ENCODE measurements around the gene NOVA1.

NOVA1 gene

GRCh38 chr14:26404927-26405326 lies 192.9 kb downstream of the NOVA1 start:
- Histone ChIP-seq H3K9me3 (ENCODE audit: control insufficient read depth, low read length) (no peaks in the 10 kb centered on the region), H2AFZ (no peak overlapping the region), H3K27me3 (ENCODE audit: control insufficient read depth, insufficient read depth, low read length) (no peaks in the 10 kb centered on the region), H3K79me2 (no peaks in the 10 kb centered on the region), H3K4me2 (ENCODE audit: low read length) (no peak overlapping the region), H3K27ac (no peak overlapping the region), H3K9ac (no peak overlapping the region), H3K36me3 (ENCODE audit: control insufficient read depth, insufficient read depth, low read length) (no peaks in the 10 kb centered on the region), H3K4me1 (peaks cover 8% of the 10 kb centered on the region), H3K4me3 (ENCODE audit: low read depth, low read length) (no peak overlapping the region)
- no peak for TF ChIP-seq CTCF (IDR thresholded peaks at IDR 0.05)

- no peak overlapping the region for H3K27ac ChIP-seq
- no peaks in the 10 kb centered on the region for H3K27me3 ChIP-seq (ENCODE audit: control insufficient read depth, insufficient read depth, low read length)
- H3K9me3 ChIP-seq (ENCODE audit: control insufficient read depth, low read length): no peaks in the 10 kb centered on the region
- no peak overlapping the region for H2AFZ ChIP-seq
- no peaks in the 10 kb centered on the region for H3K36me3 ChIP-seq (ENCODE audit: control insufficient read depth, insufficient read depth, low read length)
- no peak overlapping the region for H3K4me2 ChIP-seq (ENCODE audit: low read length)
- no peak for TF ChIP-seq CTCF (IDR thresholded peaks at IDR 0.05)
- H3K4me1 ChIP-seq: peaks cover 8% of the 10 kb centered on the region
- no peaks in the 10 kb centered on the region for H3K79me2 ChIP-seq
- no peak overlapping the region for H3K9ac ChIP-seq
- no peak overlapping the region for H3K4me3 ChIP-seq (ENCODE audit: low read depth, low read length)
Observed at GRCh38 chr14:26403760-26404159, 194.1 kb downstream of the NOVA1 start.

GRCh38 chr14:26402126-26402525 lies 195.7 kb downstream of the NOVA1 start:
- Histone ChIP-seq H3K27me3 (ENCODE audit: control insufficient read depth, insufficient read depth, low read length) (no peaks in the 10 kb centered on the region), H3K4me1 (peaks cover 8% of the 10 kb centered on the region), H2AFZ (no peak overlapping the region), H3K9me3 (ENCODE audit: control insufficient read depth, low read length) (no peaks in the 10 kb centered on the region), H3K27ac (no peak overlapping the region), H3K9ac (no peak overlapping the region), H3K36me3 (ENCODE audit: control insufficient read depth, insufficient read depth, low read length) (no peaks in the 10 kb centered on the region), H3K79me2 (no peaks in the 10 kb centered on the region), H3K4me2 (ENCODE audit: low read length) (no peak overlapping the region), H3K4me3 (ENCODE audit: low read depth, low read length) (no peak overlapping the region)
- no peak for TF ChIP-seq CTCF (IDR thresholded peaks at IDR 0.05)

- H3K4me2 ChIP-seq (ENCODE audit: low read length): peak overlapping the region; percentile 79
- peaks cover 8% of the 10 kb centered on the region for H3K4me1 ChIP-seq
- peak overlapping the region; percentile 6 for H2AFZ ChIP-seq
- no peak overlapping the region for H3K27ac ChIP-seq
- H3K79me2 ChIP-seq: no peaks in the 10 kb centered on the region
- H3K27me3 ChIP-seq (ENCODE audit: control insufficient read depth, insufficient read depth, low read length): no peaks in the 10 kb centered on the region
- no peaks in the 10 kb centered on the region for H3K36me3 ChIP-seq (ENCODE audit: control insufficient read depth, insufficient read depth, low read length)
- peak overlapping the region; percentile 40 for H3K4me3 ChIP-seq (ENCODE audit: low read depth, low read length)
- no peaks in the 10 kb centered on the region for H3K9me3 ChIP-seq (ENCODE audit: control insufficient read depth, low read length)
- no peak overlapping the region for H3K9ac ChIP-seq
- no peak for TF ChIP-seq CTCF (IDR thresholded peaks at IDR 0.05)
Observed at GRCh38 chr14:26401179-26401968, 196.5 kb downstream of the NOVA1 start.

GRCh38 chr14:26400373-26400772 lies 197.5 kb downstream of the NOVA1 start:
- Histone ChIP-seq H3K4me1 (peaks cover 8% of the 10 kb centered on the region), H3K4me2 (ENCODE audit: low read length) (no peak overlapping the region), H3K9me3 (ENCODE audit: control insufficient read depth, low read length) (no peaks in the 10 kb centered on the region), H3K36me3 (ENCODE audit: control insufficient read depth, insufficient read depth, low read length) (no peaks in the 10 kb centered on the region), H3K79me2 (no peaks in the 10 kb centered on the region), H3K9ac (no peak overlapping the region), H3K27me3 (ENCODE audit: control insufficient read depth, insufficient read depth, low read length) (no peaks in the 10 kb centered on the region), H3K27ac (no peak overlapping the region), H2AFZ (peak overlapping the region; percentile 47), H3K4me3 (ENCODE audit: low read depth, low read length) (no peak overlapping the region)
- TF ChIP-seq CTCF (IDR thresholded peaks at IDR 0.05): no peak

Data from parathyroid adenoma (tissue), 2 donors.